Stimulated activated CD8-positive, alpha-beta memory T cell treated with anti-CD3 and anti-CD28 coated beads, Interleukin-7, amount 100 ng/mL, for 1 hour (primary cell): ENCODE measurements around the gene HGF.
"Not testable (repeated sequence)": the region's sequence is repeated elsewhere in the genome, so short reads cannot be mapped to it uniquely, and the experiment has no call there.

Experiments used
- DNase-seq, 2 donors: peaks; one replicate each; pipeline ENCODE4 v3.0.0-alpha.2; 2020; ENCODE audit warnings: low read depth in 2 of 2

Gene HGF

DNA sequence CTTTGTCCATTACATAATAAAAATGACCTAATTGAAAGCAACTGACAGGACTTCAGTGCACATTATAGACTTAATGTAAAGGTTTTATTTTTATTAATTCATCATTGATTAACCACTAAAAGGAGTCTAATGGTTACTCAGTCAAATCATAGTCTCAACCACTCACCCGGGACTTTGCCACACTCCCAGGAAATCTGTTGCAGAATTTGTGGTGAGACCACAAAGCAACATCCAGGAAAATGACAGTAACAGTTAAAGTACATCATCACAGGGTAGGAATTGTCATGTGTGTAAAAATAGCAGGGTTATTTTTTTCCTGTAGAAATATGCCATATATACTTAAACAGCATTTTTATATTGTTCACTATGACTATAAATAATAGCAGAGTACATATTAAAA is 6.3 kb upstream of the HGF start:
- DNase-seq: no peak

GRCh38 chr7:81775560-81775959 is 5.7 kb upstream of the HGF start:
- DNase-seq: no peak

DNA sequence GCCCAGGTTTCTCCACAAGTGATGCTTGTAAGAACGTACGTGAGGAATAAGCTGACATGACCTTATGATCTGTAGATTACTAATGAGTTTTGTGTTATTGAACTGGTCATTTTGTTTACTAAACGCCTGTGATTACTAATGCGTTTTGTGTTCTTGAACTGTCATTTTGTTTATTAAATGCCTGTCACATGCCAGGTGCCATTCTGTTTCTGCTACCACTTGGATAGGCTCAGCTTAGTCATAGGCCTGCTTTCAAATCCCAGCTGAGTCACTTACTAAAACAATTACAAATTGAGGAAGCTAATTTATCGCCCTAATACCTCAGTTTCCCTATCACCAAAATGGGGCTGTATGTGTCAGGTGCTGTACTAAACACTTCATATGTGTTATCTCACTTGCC is 4.7 kb upstream of the HGF start:
- no peak for DNase-seq

GRCh38 chr7:81770728-81771223 is 929 bp upstream of the HGF start:
- no peak for DNase-seq

- no peak for DNase-seq
Measured at GRCh38 chr7:81768951-81769778, 682 bp downstream of the HGF start.

DNA sequence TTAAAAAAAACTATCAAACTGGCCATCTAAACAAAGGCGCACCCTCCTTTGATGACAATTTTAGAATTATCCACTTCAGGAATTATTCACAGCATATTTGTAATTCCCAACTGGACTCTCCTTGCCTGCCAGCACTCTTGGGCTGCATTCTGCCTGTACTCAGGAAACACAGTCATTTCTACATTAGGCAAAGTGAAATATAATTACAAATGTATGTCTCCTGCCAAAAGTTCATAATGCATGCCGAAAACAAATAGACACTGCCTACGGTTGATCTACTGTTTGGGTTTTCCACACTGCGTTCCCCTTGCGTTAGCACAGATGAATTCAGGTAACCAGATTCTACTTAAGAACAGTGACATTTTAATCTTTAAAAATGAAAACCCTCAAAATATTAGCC is 1.9 kb downstream of the HGF start:
- no peak for DNase-seq

DNA sequence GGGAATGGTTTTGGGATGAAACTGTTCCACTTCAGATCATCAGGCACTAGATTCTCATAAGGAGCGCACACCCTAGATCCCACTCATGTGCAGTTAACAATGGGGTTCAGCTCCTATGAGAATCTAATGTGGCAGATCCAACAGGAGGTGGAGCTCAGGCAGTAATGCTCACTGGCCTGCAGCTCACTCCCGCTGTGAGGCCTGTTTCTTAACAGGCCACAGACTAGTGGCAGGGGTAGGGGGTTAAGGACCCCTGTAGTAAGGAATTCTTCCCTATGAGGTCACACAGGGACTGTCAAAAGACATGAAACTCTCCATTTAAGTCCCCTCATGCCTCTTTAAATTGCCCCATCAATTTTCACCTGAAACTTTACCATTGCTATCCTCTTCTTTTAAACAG is 8.0 kb downstream of the HGF start:
- DNase-seq: no peak

DNA sequence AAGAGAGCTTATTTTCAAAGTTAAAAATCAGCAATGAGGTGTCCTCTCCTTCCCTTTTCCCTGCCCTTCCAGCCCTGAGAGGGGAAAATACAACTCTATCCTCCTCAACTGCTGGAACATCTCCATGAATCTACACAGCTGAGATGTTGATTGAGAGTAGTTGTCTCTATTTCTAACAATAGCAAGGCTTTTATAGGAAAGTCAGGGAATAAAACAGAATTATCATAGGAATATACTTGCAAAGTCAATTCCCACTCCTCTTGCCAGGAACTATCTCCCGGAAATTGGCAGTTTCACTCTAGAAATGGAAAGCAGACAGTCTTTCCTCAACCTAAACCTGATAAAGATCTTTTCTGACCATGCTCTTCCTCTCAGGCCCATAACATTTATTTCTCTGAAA is 8.8 kb downstream of the HGF start:
- DNase-seq: no peak

GRCh38 chr7:81754918-81755696 is 14.7 kb downstream of the HGF start:
- no peak for DNase-seq

DNA sequence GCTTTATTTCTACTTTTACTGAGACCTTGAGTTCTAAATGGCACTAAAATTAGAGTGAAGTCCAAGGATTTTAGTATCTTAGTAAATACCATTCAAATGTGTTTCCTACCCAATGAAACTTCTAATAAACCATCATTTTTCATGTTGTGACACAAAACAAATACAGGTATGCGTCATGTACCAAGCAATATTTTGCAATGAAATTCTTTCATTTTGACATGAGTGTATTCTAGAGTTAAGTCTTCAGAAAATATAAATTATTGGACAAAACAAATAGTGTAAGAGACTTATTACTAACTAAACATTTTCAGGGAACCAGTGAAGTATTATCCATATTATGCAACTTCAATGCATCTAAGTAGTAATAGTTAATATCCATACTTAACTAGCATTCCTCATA is 16.5 kb downstream of the HGF start:
- DNase-seq: no peak

GRCh38 chr7:81752318-81752714 is 17.5 kb downstream of the HGF start:
- no peak for DNase-seq

DNA sequence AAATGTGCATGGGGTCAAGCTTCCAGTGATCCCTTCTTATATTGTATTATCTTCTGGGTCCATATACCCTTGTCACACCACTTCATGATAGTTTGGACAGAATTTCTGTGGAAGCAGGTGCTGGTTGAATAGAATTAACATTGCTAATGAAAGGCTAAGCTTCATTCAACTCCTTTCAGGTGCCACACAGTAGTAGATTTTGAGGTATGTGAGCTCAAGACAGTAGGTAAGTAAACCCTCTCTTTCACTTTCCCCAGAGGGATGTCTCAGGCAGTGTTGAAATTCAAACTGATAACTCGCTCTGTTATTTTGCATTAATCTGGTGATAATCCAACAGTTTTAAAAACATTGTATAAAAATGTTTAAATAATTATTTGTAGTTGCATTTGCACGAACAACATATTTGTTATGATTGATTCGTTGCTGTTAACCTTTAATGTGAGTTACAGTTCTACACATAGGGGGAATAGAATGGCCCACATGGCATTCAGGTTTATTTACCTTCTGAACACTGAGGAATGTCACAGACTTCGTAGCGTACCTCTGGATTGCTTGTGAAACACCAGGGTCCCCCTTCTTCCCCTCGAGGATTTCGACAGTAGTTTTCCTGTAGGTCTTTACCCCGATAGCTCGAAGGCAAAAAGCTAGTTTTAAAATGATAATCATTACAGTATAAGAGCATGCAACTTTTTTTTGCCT is 18.1 kb downstream of the HGF start:
- no peak for DNase-seq

- no peak for DNase-seq
Measured at GRCh38 chr7:81745637-81746036, 24.2 kb downstream of the HGF start.

DNA sequence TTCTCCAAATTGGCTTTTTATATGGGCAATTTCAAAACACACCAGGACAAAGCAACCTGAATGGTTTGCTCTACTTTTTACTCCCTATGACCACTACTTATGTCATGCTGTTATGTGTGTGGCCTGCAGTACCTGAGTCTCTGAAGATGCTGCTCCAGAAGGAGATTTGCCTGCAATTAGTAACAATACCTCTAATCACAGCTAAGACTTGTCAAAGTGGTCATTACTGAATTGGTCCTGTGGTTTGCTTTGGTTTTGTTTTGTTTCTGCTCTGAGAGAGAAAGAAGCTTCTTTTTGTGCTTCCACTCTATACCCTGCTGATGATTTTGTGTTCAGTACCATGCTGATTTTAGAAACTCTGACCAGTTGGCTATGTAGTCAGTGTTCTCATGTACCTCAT is 25.5 kb downstream of the HGF start:
- no peak for DNase-seq

- DNase-seq: no peak
Measured at GRCh38 chr7:81743665-81744064, 26.2 kb downstream of the HGF start.

- DNase-seq: no peak
Measured at GRCh38 chr7:81743201-81743600, 26.6 kb downstream of the HGF start.

GRCh38 chr7:81740403-81740802 is 29.4 kb downstream of the HGF start:
- no peak for DNase-seq

DNA sequence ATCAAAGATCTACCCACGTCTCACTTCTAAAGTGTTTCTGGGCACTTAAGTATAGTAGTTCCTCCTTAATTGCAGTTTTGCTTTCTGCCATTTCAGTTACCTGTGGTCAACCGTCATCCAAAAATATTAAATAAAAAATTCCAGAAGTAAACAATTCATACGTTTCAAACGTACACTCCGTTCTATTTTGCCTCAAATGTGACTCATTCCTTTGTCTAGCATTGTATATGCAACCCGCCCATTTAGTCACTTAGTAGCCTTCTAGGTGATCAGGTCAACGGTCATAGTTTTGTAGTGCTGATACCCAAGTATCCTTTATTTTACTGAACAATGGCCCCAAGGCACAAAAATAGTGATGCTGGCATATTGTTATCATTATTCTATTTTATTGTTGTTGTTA is 33.8 kb downstream of the HGF start:
- no peak for DNase-seq

- no peak for DNase-seq
Measured at GRCh38 chr7:81725812-81726127, 44.1 kb downstream of the HGF start.

GRCh38 chr7:81725003-81725811 is 44.6 kb downstream of the HGF start:
- DNase-seq: no peak

- DNase-seq: not testable (repeated sequence)
Measured at GRCh38 chr7:81722250-81722649, 47.6 kb downstream of the HGF start.

- DNase-seq: no peak
Measured at GRCh38 chr7:81721437-81721836, 48.4 kb downstream of the HGF start.
